ENCODE measurements around the gene LY86.

Gene LY86

DNA sequence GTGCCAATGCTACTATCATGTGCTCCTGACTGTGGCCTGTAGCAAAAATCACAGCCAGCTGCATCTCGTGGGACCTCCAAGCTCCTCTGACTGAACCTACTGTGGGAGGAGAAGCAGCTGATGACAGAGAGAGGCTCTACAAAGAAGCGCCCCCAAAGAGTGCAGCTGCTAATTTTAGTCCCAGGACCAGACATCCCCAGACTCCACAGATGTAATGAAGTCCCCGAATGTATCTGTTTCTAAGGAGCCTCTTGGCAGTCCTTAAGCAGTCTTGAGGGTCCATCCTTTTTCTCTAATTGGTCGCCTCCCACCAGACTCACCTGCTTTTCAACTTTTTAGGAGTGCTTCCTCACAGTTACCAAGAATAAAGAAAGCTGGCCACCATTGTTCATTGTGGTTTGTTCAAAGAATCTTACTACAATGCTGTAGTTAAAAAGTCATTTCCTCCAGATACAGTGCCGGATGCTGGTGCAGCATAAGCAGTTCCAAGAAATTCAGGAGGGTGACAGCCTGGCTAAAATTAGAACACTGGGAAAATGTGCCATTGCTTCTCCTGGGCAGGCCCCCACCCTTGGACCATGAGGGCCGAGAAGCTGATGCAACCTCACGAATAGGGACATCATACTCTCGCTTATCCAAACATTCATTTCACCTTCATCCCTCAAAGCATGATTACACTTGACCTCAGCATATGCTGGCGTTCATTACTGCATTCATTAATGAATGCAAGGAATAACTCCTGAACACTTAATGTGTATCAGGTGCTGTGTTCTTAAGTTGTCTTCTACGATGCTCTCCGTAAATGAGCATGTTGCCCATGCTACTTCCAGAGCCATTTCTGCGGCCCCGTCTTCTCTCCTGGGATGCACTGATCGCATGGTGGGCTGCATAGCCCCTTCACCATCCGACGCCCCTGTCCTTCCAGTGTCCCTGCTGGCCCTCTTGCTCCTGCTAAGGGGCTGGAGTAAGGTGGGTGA lies 66.4 kb downstream of the LY86 start:
- DNase-seq (ENCODE audit: extremely low spot score): no peak
- POLR2A ChIA-PET: no interaction called here
- CTCF ChIA-PET: no interaction called here
- TF ChIP-seq SUZ12 (IDR thresholded peaks at IDR 0.05) (no peak), CTBP1 (IDR thresholded peaks at IDR 0.05; ENCODE audit: borderline replicate concordance) (no peak), L3MBTL2 (conservative IDR thresholded peaks at IDR 0.05) (no peak), FOXA1 (IDR thresholded peaks at IDR 0.05) (no peak), SP1 (IDR thresholded peaks at IDR 0.05) (no peak), TARDBP (IDR thresholded peaks at IDR 0.05) (no peak), ZNF384 (IDR thresholded peaks at IDR 0.05) (no peak), NFRKB (IDR thresholded peaks at IDR 0.05) (no peak), HDGF (IDR thresholded peaks at IDR 0.05; ENCODE audit: borderline replicate concordance) (no peak), LEF1 (IDR thresholded peaks at IDR 0.05; ENCODE audit: borderline replicate concordance) (no peak), ELF4 (IDR thresholded peaks at IDR 0.05) (no peak)
- TF ChIP-seq, protein P1, sequence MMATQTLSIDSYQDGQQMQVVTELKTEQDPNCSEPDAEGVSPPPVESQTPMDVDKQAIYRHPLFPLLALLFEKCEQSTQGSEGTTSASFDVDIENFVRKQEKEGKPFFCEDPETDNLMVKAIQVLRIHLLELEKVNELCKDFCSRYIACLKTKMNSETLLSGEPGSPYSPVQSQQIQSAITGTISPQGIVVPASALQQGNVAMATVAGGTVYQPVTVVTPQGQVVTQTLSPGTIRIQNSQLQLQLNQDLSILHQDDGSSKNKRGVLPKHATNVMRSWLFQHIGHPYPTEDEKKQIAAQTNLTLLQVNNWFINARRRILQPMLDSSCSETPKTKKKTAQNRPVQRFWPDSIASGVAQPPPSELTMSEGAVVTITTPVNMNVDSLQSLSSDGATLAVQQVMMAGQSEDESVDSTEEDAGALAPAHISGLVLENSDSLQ (IDR thresholded peaks at IDR 0.05): no peak

DNA sequence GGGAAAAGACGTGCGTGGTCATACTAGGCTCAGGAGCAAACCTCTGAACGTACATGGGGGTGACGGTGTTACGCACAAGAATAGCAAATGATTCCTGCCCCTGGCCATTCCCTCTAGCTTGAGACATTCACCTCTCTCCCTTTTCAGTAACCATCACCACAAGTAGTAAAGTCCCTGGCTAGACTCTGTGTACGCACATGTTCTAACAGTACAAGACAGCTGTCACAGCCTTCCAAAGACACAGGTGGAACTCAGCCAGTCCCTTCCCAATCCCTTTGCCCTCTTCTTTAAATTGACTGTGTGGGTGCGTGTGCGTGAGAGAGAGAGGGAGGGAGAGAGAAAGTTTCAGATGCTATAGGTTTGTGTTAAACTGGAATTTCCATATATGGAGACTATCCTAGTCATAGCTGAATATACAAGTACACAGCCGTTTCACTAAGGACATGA lies 67.3 kb downstream of the LY86 start:
- no peak for DNase-seq (ENCODE audit: extremely low spot score)
- ChIA-PET CTCF (no interaction called here), POLR2A (no interaction called here)
- TF ChIP-seq ELF4 (IDR thresholded peaks at IDR 0.05) (no peak), LEF1 (IDR thresholded peaks at IDR 0.05; ENCODE audit: borderline replicate concordance) (no peak), FOXK2 (IDR thresholded peaks at IDR 0.05) (no peak), ZNF384 (IDR thresholded peaks at IDR 0.05) (no peak), L3MBTL2 (conservative IDR thresholded peaks at IDR 0.05) (no peak)
- TF ChIP-seq, protein P1 (IDR thresholded peaks at IDR 0.05): no peak

DNA sequence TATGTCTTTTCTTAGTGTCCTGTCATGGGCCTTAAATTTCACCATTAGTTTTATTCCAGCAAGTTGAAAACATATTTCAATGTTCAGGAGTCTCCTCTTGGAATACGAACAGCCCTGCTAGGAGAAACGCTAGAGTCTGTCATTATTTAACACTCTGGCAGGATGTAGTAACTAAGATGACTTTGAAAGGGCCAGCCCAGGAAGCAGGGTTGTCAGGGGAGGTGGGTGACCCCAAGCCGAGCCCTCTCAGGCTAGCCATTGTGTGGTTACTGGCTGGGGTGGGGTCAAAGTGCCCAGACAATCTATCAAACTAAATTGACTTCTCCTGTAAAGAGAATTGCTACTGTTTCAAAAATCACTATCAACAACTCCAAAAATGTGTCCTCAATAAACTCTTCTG lies 67.8 kb downstream of the LY86 start:
- DNase-seq (ENCODE audit: extremely low spot score): no peak
- ChIA-PET POLR2A (no interaction called here), CTCF (no interaction called here)
- no peak for TF ChIP-seq FOXA1 (IDR thresholded peaks at IDR 0.05)

DNA sequence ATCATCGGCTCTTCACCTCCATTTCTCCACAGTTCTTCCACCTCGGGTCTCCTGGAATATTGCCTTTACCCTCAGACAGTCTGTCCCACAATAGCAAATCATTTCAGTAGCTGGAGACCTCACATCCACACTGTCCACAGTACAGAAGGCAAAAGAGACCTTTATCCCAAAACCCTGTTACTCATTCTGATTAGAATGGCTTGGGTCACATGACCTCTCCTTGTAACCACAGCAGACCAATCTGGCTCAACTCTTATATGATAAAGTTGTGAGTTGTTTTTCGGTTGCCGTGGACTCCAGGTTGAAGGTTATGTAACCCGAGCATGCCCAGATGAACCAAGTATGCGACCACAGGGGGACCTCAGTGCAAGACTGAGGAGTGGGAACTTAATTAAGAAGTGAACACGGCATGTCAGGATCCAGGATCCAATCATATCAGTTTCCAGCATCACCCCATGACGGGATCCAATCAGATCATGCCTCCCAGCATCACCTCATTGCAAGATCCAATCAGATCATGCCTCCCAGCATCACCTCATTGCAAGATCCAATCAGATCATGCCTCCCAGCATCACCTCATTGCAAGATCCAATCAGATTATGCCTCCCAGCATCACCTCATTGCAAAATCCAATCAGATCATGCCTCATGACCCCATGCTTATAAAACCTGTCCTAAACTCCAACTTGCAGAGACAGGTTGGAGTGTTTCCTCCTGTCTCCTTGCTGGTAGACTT lies 68.7 kb downstream of the LY86 start:
- ChIA-PET POLR2A (no interaction called here), CTCF (no interaction called here)
- TF ChIP-seq FOXK2 (IDR thresholded peaks at IDR 0.05) (no peak), LEF1 (IDR thresholded peaks at IDR 0.05; ENCODE audit: borderline replicate concordance) (no peak), L3MBTL2 (conservative IDR thresholded peaks at IDR 0.05) (no peak)
- no peak for DNase-seq (ENCODE audit: extremely low spot score)

DNA sequence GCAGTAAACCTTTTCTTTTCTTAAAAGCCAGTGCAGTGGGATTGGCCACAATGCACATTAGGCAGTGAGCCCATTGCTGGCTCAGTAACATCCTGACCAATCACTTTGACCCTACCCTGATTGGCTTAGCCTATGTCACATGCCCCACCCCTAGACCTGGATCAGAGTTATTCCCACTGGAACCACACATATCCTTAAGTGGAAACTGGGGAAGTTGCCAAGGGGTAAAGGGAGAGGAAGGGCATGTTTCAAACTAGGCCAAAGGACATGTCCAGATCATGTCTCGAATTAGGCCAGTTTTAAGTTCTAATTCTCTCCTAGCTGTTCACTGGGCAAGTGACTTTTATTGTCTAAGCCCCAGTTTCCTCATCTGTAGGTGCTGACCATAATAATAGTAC lies 69.3 kb downstream of the LY86 start:
- POLR2A ChIA-PET: no interaction called here
- TF ChIP-seq FOXM1 (IDR thresholded peaks at IDR 0.05; ENCODE audit: borderline replicate concordance) (no peak), CTBP1 (IDR thresholded peaks at IDR 0.05; ENCODE audit: borderline replicate concordance) (no peak), FOXA1 (IDR thresholded peaks at IDR 0.05) (no peak), ARNT (IDR thresholded peaks at IDR 0.05) (no peak), FOXK2 (IDR thresholded peaks at IDR 0.05) (no peak), SUZ12 (IDR thresholded peaks at IDR 0.05) (no peak), HDGF (IDR thresholded peaks at IDR 0.05; ENCODE audit: borderline replicate concordance) (no peak), TARDBP (IDR thresholded peaks at IDR 0.05) (no peak), NFRKB (IDR thresholded peaks at IDR 0.05) (no peak), ELF4 (IDR thresholded peaks at IDR 0.05) (no peak)
- CTCF ChIA-PET: no interaction called here
- DNase-seq (ENCODE audit: extremely low spot score): no peak

DNA sequence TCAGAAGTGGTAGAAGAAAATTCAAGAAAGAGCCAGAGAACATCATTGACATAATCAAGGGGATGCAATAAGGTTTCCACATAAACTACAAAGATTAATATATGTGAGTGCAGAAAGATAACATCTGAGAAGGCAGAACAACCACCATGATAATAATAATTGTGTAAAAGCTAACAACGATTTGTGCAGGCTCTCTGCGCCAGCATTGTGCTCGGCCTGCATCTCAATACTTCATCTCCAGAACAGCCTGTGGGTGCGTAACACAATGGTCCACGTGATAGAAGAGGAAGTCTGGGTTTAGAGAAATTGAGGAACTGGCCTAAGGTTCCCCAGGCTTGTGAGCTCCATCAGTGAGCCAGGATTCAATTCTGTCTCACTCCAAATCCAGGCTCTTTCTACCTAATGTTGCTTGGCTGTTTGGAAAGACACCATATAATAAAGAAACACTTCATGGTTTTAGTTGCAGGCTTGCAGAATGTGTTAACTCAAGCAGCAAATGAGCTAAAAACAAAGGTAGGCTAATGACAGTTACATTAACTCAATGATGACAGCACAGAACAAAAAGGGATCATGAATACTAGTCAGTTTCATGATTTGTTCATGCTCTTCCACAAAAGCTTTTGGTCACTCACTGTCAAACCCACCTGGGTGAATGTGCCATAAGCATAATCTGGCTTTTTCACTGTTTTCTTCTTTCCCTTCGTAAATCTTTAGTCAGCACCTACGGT lies 71.2 kb downstream of the LY86 start:
- TF ChIP-seq CTBP1 (IDR thresholded peaks at IDR 0.05; ENCODE audit: borderline replicate concordance): no peak
- ChIA-PET POLR2A (no interaction called here), CTCF (no interaction called here)
- DNase-seq (ENCODE audit: extremely low spot score): no peak

DNA sequence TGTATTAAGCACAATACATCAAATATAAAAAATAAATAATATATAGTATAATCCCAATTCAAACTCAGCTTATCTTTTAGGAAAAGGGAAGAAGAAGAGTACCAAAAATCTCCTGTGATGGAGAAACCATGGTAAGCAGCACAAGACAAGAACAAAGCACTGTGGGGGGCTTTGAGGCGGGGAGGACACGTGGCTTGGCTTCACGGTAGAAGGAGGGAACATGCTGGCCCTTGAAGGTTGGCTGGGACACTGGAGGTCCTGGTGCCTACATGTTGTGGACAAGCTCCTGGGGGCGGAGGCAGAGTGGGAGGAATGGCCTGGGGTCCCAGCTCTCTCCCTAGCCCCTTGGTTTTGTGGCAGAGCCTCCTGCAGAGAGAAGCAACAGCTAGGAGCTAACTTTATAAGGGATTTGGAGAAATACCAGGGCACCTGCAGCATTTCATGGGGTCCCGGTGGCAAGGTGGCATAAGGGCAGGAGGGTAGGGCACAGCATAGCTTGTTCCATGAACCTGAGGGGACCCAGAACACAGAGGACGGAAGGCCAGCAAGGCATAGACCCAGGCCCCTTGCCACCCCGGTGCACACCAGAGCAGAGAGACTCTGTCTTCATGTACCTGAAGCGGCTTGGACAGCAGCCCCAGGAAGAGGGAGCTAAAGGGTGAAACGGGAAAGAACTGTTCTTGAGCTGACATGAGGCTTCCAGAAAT lies 72.0 kb downstream of the LY86 start:
- DNase-seq (ENCODE audit: extremely low spot score): no peak
- TF ChIP-seq SP1 (IDR thresholded peaks at IDR 0.05) (no peak), LEF1 (IDR thresholded peaks at IDR 0.05; ENCODE audit: borderline replicate concordance) (no peak), FOXK2 (IDR thresholded peaks at IDR 0.05) (no peak), ARNT (IDR thresholded peaks at IDR 0.05) (no peak), FOXM1 (IDR thresholded peaks at IDR 0.05; ENCODE audit: borderline replicate concordance) (no peak), NFRKB (IDR thresholded peaks at IDR 0.05) (no peak)
- TF ChIP-seq, protein P1 (IDR thresholded peaks at IDR 0.05): no peak
- POLR2A ChIA-PET: no interaction called here
- CTCF ChIA-PET: interaction anchor here (0.6 kb wide), 1 partner anchor 31 kb away, joined by 3 read pairs; no protein-coding TSS in a partner anchor

Data from HEK293T (cell line).